AG08396 (cell line): ENCODE data around the gene TRIM34.
A peak's percentile ranks its signal among the peaks of the same experiment; 100 is the strongest.
"Not testable (repeated sequence)": the region's sequence is repeated elsewhere in the genome, so short reads cannot be mapped to it uniquely, and the experiment has no call there.

Experiments used
- DNase-seq: peaks from one replicate; pipeline ENCODE4 v3.0.0; 2012; ENCODE audit warnings: low spot score, mixed read lengths

TRIM34 gene

GRCh38 chr11:5684036-5684645, 59.3 kb downstream of the TRIM34 start:
- peak; percentile 12 for DNase-seq

- peak; percentile 96 for DNase-seq
Observed at GRCh38 chr11:5684646-5685362, 60.0 kb downstream of the TRIM34 start, which contains the start of gene TRIM5. TSS of gene TRIM5 (minus strand) at chr11:5685074. CDS start at chr11:5680177, 4,897 bp downstream.

- no peak for DNase-seq
Observed at GRCh38 chr11:5686426-5686825, 61.6 kb downstream of the TRIM34 start.

GRCh38 chr11:5688482-5688881, 63.7 kb downstream of the TRIM34 start:
- DNase-seq = no peak

- DNase-seq = peak; percentile 64
Observed at GRCh38 chr11:5689551-5689983, 64.8 kb downstream of the TRIM34 start, which contains the start of gene TRIM22. TSS of gene TRIM22 (plus strand) at chr11:5689790. CDS start at chr11:5696233, 6,443 bp downstream.

GRCh38 chr11:5690216-5690615, 65.4 kb downstream of the TRIM34 start:
- DNase-seq = peak; percentile 24

GRCh38 chr11:5690736-5691135, 65.9 kb downstream of the TRIM34 start:
- DNase-seq = peak; percentile 39

- not testable (repeated sequence) for DNase-seq
Observed at GRCh38 chr11:5691238-5691963, 66.6 kb downstream of the TRIM34 start.

- DNase-seq = no peak
Observed at GRCh38 chr11:5691964-5692361, 67.2 kb downstream of the TRIM34 start.
